ENCODE results near the gene PPIE. TPM values are rescaled to one million over a fixed set of nuclear protein-coding genes. Genes with fewer than 3 reads are reported as not detected.

The PPIE gene
- total and polyA plus RNA-seq, 2 experiments from 2014 or later: 27.8 to 51.9 TPM

DNA sequence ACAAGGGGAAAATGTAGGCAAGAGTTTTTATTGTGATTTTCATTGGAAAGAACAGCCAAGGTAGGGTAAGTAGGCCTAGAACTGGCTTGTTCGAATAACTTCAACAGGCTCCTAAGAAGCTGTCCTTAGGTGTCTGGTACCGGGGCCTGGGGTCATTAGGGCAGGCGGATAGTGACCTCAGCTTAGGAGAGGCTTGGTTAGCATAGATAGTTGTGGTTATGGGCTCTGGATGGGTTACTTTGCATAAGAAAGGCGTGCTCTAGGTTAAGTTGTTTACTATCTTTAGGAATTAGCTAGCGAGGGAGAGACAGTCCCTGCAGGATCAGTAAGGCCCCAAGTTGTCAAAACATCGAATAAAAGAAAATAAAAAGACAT, 26.7 kb upstream of the PPIE start:
- Histone ChIP-seq H3K27ac (ENCODE audit: low read depth) (no peak overlapping the region), H3K79me2 (replicated peaks; ENCODE audit: insufficient read depth) (no peaks in the 10 kb centered on the region), H3K27me3 (ENCODE audit: insufficient read depth) (peaks cover 100% of the 10 kb centered on the region), H3K4me1 (ENCODE audit: insufficient read depth) (peaks cover 7% of the 10 kb centered on the region; the same call in 1 of the 2 replicates), H3K9me2 (ENCODE audit: insufficient read depth) (no peaks in the 10 kb centered on the region), H2AFZ (no peak overlapping the region), H3K36me3 (ENCODE audit: insufficient read depth) (no peaks in the 10 kb centered on the region), H4K20me1 (replicated peaks; ENCODE audit: insufficient read depth) (peaks cover 54% of the 10 kb centered on the region), H3K4me3 (no peak overlapping the region), H3F3A (replicated peaks; ENCODE audit: low read depth) (peaks cover 12% of the 10 kb centered on the region; the same call in 1 of the 2 replicates), H3K4me2 (no peak overlapping the region)
- Mint-ChIP-seq H3K27me3 (ENCODE audit: insufficient read depth, low read depth, poor library complexity) (peaks cover 100% of the 10 kb centered on the region), H3K9me3 (no peaks in the 10 kb centered on the region), H3K4me1 (peaks cover 15% of the 10 kb centered on the region), H3K36me3 (ENCODE audit: low read depth) (no peaks in the 10 kb centered on the region), H3K27ac (no peak overlapping the region), H3K4me3 (no peak overlapping the region)
- DNase-seq (ENCODE audit: low spot score) (peak; percentile 95), ATAC-seq (peak; percentile 96)
- TF ChIP-seq, protein P1, sequence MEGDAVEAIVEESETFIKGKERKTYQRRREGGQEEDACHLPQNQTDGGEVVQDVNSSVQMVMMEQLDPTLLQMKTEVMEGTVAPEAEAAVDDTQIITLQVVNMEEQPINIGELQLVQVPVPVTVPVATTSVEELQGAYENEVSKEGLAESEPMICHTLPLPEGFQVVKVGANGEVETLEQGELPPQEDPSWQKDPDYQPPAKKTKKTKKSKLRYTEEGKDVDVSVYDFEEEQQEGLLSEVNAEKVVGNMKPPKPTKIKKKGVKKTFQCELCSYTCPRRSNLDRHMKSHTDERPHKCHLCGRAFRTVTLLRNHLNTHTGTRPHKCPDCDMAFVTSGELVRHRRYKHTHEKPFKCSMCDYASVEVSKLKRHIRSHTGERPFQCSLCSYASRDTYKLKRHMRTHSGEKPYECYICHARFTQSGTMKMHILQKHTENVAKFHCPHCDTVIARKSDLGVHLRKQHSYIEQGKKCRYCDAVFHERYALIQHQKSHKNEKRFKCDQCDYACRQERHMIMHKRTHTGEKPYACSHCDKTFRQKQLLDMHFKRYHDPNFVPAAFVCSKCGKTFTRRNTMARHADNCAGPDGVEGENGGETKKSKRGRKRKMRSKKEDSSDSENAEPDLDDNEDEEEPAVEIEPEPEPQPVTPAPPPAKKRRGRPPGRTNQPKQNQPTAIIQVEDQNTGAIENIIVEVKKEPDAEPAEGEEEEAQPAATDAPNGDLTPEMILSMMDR (conservative IDR thresholded peaks at IDR 0.05; ENCODE audit: low read depth in 2 of 2): no peak
- TF ChIP-seq STAT1 (IDR thresholded peaks at IDR 0.05; ENCODE audit: unreplicated experiment) (no peak), POLR2AphosphoS5 (IDR thresholded peaks at IDR 0.05; ENCODE audit: low read depth) (peak; percentile 95), JUNB (IDR thresholded peaks at IDR 0.05; ENCODE audit: unreplicated experiment) (no peak), EZH2 (IDR thresholded peaks at IDR 0.05; ENCODE audit: low read depth, unreplicated experiment) (no peak), ZNF114 (CRISPR knock-in tag; IDR thresholded peaks at IDR 0.05) (no peak), ZNF331 (CRISPR knock-in tag; IDR thresholded peaks at IDR 0.05; ENCODE audit: low read depth) (no peak), EZH2phosphoT487 (IDR thresholded peaks at IDR 0.05; ENCODE audit: unreplicated experiment) (no peak), CREB1 (CRISPR knock-in tag; IDR thresholded peaks at IDR 0.05; ENCODE audit: low read depth) (no peak), NANOG (IDR thresholded peaks at IDR 0.05; ENCODE audit: borderline replicate concordance) (peak; percentile 91)
- TF ChIP-seq, protein P2, sequence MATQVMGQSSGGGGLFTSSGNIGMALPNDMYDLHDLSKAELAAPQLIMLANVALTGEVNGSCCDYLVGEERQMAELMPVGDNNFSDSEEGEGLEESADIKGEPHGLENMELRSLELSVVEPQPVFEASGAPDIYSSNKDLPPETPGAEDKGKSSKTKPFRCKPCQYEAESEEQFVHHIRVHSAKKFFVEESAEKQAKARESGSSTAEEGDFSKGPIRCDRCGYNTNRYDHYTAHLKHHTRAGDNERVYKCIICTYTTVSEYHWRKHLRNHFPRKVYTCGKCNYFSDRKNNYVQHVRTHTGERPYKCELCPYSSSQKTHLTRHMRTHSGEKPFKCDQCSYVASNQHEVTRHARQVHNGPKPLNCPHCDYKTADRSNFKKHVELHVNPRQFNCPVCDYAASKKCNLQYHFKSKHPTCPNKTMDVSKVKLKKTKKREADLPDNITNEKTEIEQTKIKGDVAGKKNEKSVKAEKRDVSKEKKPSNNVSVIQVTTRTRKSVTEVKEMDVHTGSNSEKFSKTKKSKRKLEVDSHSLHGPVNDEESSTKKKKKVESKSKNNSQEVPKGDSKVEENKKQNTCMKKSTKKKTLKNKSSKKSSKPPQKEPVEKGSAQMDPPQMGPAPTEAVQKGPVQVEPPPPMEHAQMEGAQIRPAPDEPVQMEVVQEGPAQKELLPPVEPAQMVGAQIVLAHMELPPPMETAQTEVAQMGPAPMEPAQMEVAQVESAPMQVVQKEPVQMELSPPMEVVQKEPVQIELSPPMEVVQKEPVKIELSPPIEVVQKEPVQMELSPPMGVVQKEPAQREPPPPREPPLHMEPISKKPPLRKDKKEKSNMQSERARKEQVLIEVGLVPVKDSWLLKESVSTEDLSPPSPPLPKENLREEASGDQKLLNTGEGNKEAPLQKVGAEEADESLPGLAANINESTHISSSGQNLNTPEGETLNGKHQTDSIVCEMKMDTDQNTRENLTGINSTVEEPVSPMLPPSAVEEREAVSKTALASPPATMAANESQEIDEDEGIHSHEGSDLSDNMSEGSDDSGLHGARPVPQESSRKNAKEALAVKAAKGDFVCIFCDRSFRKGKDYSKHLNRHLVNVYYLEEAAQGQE (IDR thresholded peaks at IDR 0.05; ENCODE audit: unreplicated experiment): no peak
- TF ChIP-seq, protein P3, sequence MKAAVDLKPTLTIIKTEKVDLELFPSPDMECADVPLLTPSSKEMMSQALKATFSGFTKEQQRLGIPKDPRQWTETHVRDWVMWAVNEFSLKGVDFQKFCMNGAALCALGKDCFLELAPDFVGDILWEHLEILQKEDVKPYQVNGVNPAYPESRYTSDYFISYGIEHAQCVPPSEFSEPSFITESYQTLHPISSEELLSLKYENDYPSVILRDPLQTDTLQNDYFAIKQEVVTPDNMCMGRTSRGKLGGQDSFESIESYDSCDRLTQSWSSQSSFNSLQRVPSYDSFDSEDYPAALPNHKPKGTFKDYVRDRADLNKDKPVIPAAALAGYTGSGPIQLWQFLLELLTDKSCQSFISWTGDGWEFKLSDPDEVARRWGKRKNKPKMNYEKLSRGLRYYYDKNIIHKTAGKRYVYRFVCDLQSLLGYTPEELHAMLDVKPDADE (IDR thresholded peaks at IDR 0.05): peak; percentile 57; the same call in 1 of the 2 replicates
- TF ChIP-seq, protein P4, sequence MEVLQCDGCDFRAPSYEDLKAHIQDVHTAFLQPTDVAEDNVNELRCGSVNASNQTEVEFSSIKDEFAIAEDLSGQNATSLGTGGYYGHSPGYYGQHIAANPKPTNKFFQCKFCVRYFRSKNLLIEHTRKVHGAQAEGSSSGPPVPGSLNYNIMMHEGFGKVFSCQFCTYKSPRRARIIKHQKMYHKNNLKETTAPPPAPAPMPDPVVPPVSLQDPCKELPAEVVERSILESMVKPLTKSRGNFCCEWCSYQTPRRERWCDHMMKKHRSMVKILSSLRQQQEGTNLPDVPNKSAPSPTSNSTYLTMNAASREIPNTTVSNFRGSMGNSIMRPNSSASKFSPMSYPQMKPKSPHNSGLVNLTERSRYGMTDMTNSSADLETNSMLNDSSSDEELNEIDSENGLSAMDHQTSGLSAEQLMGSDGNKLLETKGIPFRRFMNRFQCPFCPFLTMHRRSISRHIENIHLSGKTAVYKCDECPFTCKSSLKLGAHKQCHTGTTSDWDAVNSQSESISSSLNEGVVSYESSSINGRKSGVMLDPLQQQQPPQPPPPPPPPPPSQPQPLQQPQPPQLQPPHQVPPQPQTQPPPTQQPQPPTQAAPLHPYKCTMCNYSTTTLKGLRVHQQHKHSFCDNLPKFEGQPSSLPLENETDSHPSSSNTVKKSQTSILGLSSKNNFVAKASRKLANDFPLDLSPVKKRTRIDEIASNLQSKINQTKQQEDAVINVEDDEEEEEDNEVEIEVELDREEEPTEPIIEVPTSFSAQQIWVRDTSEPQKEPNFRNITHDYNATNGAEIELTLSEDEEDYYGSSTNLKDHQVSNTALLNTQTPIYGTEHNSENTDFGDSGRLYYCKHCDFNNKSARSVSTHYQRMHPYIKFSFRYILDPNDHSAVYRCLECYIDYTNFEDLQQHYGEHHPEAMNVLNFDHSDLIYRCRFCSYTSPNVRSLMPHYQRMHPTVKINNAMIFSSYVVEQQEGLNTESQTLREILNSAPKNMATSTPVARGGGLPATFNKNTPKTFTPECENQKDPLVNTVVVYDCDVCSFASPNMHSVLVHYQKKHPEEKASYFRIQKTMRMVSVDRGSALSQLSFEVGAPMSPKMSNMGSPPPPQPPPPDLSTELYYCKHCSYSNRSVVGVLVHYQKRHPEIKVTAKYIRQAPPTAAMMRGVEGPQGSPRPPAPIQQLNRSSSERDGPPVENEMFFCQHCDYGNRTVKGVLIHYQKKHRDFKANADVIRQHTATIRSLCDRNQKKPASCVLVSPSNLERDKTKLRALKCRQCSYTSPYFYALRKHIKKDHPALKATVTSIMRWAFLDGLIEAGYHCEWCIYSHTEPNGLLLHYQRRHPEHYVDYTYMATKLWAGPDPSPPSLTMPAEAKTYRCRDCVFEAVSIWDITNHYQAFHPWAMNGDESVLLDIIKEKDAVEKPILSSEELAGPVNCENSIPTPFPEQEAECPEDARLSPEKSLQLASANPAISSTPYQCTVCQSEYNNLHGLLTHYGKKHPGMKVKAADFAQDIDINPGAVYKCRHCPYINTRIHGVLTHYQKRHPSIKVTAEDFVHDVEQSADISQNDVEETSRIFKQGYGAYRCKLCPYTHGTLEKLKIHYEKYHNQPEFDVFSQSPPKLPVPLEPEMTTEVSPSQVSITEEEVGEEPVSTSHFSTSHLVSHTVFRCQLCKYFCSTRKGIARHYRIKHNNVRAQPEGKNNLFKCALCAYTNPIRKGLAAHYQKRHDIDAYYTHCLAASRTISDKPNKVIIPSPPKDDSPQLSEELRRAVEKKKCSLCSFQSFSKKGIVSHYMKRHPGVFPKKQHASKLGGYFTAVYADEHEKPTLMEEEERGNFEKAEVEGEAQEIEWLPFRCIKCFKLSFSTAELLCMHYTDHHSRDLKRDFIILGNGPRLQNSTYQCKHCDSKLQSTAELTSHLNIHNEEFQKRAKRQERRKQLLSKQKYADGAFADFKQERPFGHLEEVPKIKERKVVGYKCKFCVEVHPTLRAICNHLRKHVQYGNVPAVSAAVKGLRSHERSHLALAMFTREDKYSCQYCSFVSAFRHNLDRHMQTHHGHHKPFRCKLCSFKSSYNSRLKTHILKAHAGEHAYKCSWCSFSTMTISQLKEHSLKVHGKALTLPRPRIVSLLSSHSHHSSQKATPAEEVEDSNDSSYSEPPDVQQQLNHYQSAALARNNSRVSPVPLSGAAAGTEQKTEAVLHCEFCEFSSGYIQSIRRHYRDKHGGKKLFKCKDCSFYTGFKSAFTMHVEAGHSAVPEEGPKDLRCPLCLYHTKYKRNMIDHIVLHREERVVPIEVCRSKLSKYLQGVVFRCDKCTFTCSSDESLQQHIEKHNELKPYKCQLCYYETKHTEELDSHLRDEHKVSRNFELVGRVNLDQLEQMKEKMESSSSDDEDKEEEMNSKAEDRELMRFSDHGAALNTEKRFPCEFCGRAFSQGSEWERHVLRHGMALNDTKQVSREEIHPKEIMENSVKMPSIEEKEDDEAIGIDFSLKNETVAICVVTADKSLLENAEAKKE (CRISPR knock-in tag; IDR thresholded peaks at IDR 0.05): no peak
